B cell (primary cell): Measurements from ENCODE around the gene RPAP3. TPM values are rescaled to one million over a fixed set of nuclear protein-coding genes. Genes with fewer than 3 reads are reported as not detected.
A peak's percentile ranks its signal among the peaks of the same experiment; 100 is the strongest.

Experiments
- ATAC-seq: fragments of 200-7000 bp; cut with Tn5 transposase; one replicate; pipeline ENCODE4 v1.10.0; 2021; ENCODE audit warnings: low read depth, mild to moderate bottlenecking, moderate number of reproducible peaks, moderate library complexity
- CTCF ChIA-PET: fragments of 350-600 bp; sonication (Branson Sonifier 250); formaldehyde crosslinking; loops from one replicate; lab custom pipeline; 2021; ENCODE audit warnings: antibody characterized with exemption, inconsistent platforms; lab: Charles Lee
- POLR2A ChIA-PET: fragments of 350-600 bp; sonication (Branson Sonifier 250); formaldehyde crosslinking; loops from one replicate; lab custom pipeline; 2021; ENCODE audit warnings: antibody characterized with exemption; lab: Charles Lee
- DNase-seq: peaks from one replicate; pipeline ENCODE4 v3.0.0; 2013
- H2AFZ ChIP-seq: 2 replicates; pipeline ENCODE4 v1.6.1; 2012; ENCODE audit warnings: mild to moderate bottlenecking, low read depth, low read length; ENCODE audit not compliant: insufficient read depth, poor library complexity, severe bottlenecking
- H3K27ac ChIP-seq, 2 donors: 1 replicate in 1 of 2; 2 replicates in 1 of 2; pipeline ENCODE4 v1.5.1; 2012 to 2013; ENCODE audit warnings: low read length in 2 of 2, mild to moderate bottlenecking in 2 of 2, moderate library complexity in 1 of 2
- H3K27me3 ChIP-seq, 4 experiments: fragments of 200-600 bp in 1 of 4; sonication (generic) in 1 of 4; replicated peaks in 1 of 4; 1 replicate in 2 of 4; 2 replicates in 2 of 4; pipeline versions ENCODE4 v1.6.1 to v1.7.0; 2013 to 2016; ENCODE audit warnings: low read length in 3 of 4, mild to moderate bottlenecking in 2 of 4, mixed read lengths in 1 of 4, moderate library complexity in 1 of 4; ENCODE audit not compliant: insufficient read depth in 4 of 4, control insufficient read depth in 3 of 4; ENCODE audit errors: control extremely low read depth in 1 of 4
- H3K36me3 ChIP-seq, 2 experiments: replicated peaks in 1 of 2; 1 replicate in 1 of 2; 2 replicates in 1 of 2; pipeline versions ENCODE4 v1.6.1 to v1.7.1; 2013; ENCODE audit warnings: low read length in 1 of 2; ENCODE audit not compliant: insufficient read depth in 2 of 2, control insufficient read depth in 1 of 2; ENCODE audit errors: control extremely low read depth in 1 of 2, extremely low read depth in 1 of 2
- H3K4me1 ChIP-seq, 2 donors: fragments of 200-600 bp in 1 of 2; sonication (generic) in 1 of 2; 1 replicate in 1 of 2; 2 replicates in 1 of 2; pipeline versions ENCODE4 v1.5.1 to v1.6.1; 2013 to 2017; ENCODE audit warnings: low read length in 2 of 2; ENCODE audit not compliant: control insufficient read depth in 2 of 2, insufficient read depth in 2 of 2
- H3K4me2 ChIP-seq: replicated peaks from 2 replicates; pipeline ENCODE3; 2012; ENCODE audit warnings: mild to moderate bottlenecking, low read depth, low read length; ENCODE audit not compliant: poor library complexity, severe bottlenecking
- H3K4me3 ChIP-seq, 5 experiments: fragments of 200-600 bp in 1 of 5; sonication (generic) in 1 of 5; 1 replicate in 3 of 5; 2 replicates in 2 of 5; pipeline versions ENCODE4 v1.5.1 to v1.7.0; 2011 to 2016; ENCODE audit warnings: low read length in 4 of 5, mild to moderate bottlenecking in 4 of 5, low read depth in 2 of 5, control low read depth in 1 of 5, moderate library complexity in 1 of 5; ENCODE audit not compliant: insufficient read depth in 1 of 5; ENCODE audit errors: control extremely low read depth in 1 of 5, extremely low read depth in 1 of 5
- H3K79me2 ChIP-seq: fragments of 200-600 bp; sonication (generic); one replicate; pipeline ENCODE4 v1.6.0; 2016; ENCODE audit warnings: low read length; ENCODE audit not compliant: control insufficient read depth, insufficient read depth
- H3K9ac ChIP-seq: fragments of 200-600 bp; sonication (generic); 2 replicates; pipeline ENCODE4 v1.6.1; 2017; ENCODE audit warnings: mild to moderate bottlenecking, low read length, moderate library complexity
- H3K9me3 ChIP-seq, 3 donors: one replicate each; pipeline versions ENCODE4 v1.6.1 to v1.7.1; 2013; ENCODE audit warnings: low read length in 2 of 3; ENCODE audit not compliant: control insufficient read depth in 2 of 3, insufficient read depth in 1 of 3; ENCODE audit errors: control extremely low read depth in 1 of 3
- H4K20me1 ChIP-seq: 2 replicates; pipeline ENCODE4 v1.6.0; 2012; ENCODE audit warnings: mild to moderate bottlenecking, low read length; ENCODE audit not compliant: insufficient read depth, control insufficient read depth, poor library complexity, severe bottlenecking
- H3K27ac Mint-ChIP-seq: one replicate; pipeline ENCODE4 v1.8.0; 2021; ENCODE audit warnings: mixed read lengths
- H3K27me3 Mint-ChIP-seq: one replicate; pipeline ENCODE4 v1.8.0; 2021; ENCODE audit warnings: mixed read lengths
- H3K4me1 Mint-ChIP-seq: one replicate; pipeline ENCODE4 v1.8.0; 2021; ENCODE audit warnings: mixed read lengths
- H3K4me3 Mint-ChIP-seq: one replicate; pipeline ENCODE4 v1.8.0; 2021; ENCODE audit warnings: mixed read lengths
- H3K9me3 Mint-ChIP-seq: one replicate; pipeline ENCODE4 v1.8.0; 2022; ENCODE audit warnings: mixed read lengths; ENCODE audit not compliant: insufficient read depth
- EZH2 ChIP-seq: IDR thresholded peaks from 2 replicates; pipeline ENCODE4 v1.6.1; 2012; ENCODE audit warnings: borderline replicate concordance, low read depth, mild to moderate bottlenecking, moderate library complexity, low read length; ENCODE audit not compliant: insufficient read depth, poor library complexity, severe bottlenecking
- WGBS: methylation state at CpG from one replicate; pipeline ENCODE4 v1.1.5; 2013; ENCODE audit warnings: missing lambda C conversion rate; ENCODE audit not compliant: insufficient coverage; 5-methylcytosine and 5-hydroxymethylcytosine counted together
- intact Hi-C: fragments of 100-400 bp; cut with micrococcal nuclease; formaldehyde crosslinking; loops from one replicate; pipeline ENCODE4 v1.10.0; 2022
- polyA plus RNA-seq: library from polyadenylated mRNA; depleted of rRNA; stranded (reverse); fragments of >200 nt; gene quantifications from 2 replicates; pipeline ENCODE4 v1.2.3, GENCODE V29; 2012
- total RNA-seq, 2 donors: library from RNA; stranded (reverse); fragments of 120-200 nt in 1 of 2; gene quantifications; 1 replicate in 1 of 2; 2 replicates in 1 of 2; pipeline versions ENCODE4 v1.2.3 to v1.2.4, GENCODE V29; 2013 to 2022
- TF ChIP-seq, protein P1 (sequence below): fragments of 200-600 bp; IDR thresholded peaks from one replicate; pipeline ENCODE4 v1.8.0; 2022; ENCODE audit warnings: antibody characterized with exemption, mild to moderate bottlenecking

RPAP3 gene
- total and polyA plus RNA-seq, 2 donors (not counting 1 experiment from before 2014, with no cell fraction given): 9.1 to 47.2 TPM

DNA sequence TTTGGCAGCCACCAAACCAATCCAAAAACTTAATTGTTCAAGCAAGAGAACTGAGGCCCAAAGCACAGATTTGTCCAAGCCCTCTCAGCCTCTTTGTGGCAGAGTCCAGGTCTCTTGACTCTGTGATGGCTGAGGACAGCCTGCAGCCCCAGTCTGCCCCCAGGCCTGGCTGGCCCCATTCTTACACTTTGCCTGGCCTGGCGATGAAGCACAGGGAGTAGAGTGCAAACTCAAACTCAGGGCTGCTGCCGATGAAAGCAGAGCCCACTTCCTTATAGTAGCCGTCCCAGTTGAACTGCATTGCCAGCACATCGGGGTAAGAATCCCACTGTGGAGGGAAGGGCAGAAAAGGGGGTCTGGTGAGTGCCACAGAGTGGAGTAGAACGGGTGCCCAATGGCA, 5.6 kb upstream of the RPAP3 start:
- Histone ChIP-seq H3K4me2 (no peak overlapping the region), H3K27ac (no peak overlapping the region), H3K4me1 (peaks cover 43 to 50% of the 10 kb centered on the region in 2 donors), H3K9ac (no peak overlapping the region), H3K9me3 (no peaks in the 10 kb centered on the region), H3K27me3 (no peaks in the 10 kb centered on the region), H4K20me1 (no peaks in the 10 kb centered on the region), H3K4me3 (no peak overlapping the region), H3K36me3 (no peaks in the 10 kb centered on the region), H3K79me2 (peaks cover 56% of the 10 kb centered on the region), H2AFZ (no peak overlapping the region)
- no peak overlapping the region for H3K4me3 Mint-ChIP-seq
- no peaks in the 10 kb centered on the region for H3K27me3 Mint-ChIP-seq
- ATAC-seq (no peak), DNase-seq (no peak)
- H3K4me1 Mint-ChIP-seq: peaks cover 57% of the 10 kb centered on the region
- no peak for TF ChIP-seq EZH2
- TF ChIP-seq, protein P1, sequence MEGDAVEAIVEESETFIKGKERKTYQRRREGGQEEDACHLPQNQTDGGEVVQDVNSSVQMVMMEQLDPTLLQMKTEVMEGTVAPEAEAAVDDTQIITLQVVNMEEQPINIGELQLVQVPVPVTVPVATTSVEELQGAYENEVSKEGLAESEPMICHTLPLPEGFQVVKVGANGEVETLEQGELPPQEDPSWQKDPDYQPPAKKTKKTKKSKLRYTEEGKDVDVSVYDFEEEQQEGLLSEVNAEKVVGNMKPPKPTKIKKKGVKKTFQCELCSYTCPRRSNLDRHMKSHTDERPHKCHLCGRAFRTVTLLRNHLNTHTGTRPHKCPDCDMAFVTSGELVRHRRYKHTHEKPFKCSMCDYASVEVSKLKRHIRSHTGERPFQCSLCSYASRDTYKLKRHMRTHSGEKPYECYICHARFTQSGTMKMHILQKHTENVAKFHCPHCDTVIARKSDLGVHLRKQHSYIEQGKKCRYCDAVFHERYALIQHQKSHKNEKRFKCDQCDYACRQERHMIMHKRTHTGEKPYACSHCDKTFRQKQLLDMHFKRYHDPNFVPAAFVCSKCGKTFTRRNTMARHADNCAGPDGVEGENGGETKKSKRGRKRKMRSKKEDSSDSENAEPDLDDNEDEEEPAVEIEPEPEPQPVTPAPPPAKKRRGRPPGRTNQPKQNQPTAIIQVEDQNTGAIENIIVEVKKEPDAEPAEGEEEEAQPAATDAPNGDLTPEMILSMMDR: no peak
- H3K9me3 Mint-ChIP-seq: no peaks in the 10 kb centered on the region
- 98% methylated on average over 5 of the region's 5 CpGs for WGBS
- POLR2A ChIA-PET: no interaction called here
- CTCF ChIA-PET: interaction anchor here (1.0 to 23.9 kb wide), 8 partner anchors 12 to 127 kb away, joined by 3 to 584 read pairs (median 8); partner anchors contain the start of genes RAPGEF3 and SLC48A1
- intact Hi-C loops: no loop called here
- H3K27ac Mint-ChIP-seq: no peak overlapping the region

DNA sequence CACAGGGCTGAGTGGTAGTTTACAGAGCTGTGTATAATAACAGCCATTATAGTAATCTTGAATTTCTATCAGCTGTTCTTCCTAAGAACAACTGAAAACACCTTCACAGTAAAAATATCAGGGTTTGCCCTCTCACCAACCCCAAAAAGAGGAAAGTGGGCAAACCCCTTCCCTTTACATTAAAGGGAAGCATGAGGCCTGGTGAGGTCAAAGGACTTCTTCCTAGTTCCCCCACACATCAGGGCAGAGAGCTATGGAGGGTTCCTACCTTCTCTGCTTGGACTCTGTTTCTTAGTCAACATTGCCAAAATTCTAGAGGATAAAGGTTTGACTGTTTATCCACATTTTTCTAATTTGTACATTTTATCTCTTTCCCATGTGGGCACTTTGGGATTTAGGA, 4.4 kb upstream of the RPAP3 start:
- peak overlapping the region; percentile 45 for H3K4me3 Mint-ChIP-seq
- H3K27ac ChIP-seq: peak overlapping the region; percentile 38 to 59
- H2AFZ ChIP-seq: no peak overlapping the region
- H3K27ac Mint-ChIP-seq: peak overlapping the region; percentile 69
- peak overlapping the region; percentile 61 for H3K4me2 ChIP-seq
- ChIA-PET POLR2A (interaction anchor here (0.7 kb wide), 1 partner anchor 30 kb away, joined by 3 read pairs; no protein-coding TSS in a partner anchor), CTCF (interaction anchor here (1.0 to 23.9 kb wide), 12 partner anchors 13 to 128 kb away, joined by 3 to 584 read pairs (median 4); partner anchors contain the start of genes RAPGEF3 and SLC48A1)
- DNase-seq (no peak), ATAC-seq (no peak)
- TF ChIP-seq, protein P1: no peak
- TF ChIP-seq EZH2: no peak
- peaks cover 43 to 45% of the 10 kb centered on the region in 2 donors for H3K4me1 ChIP-seq
- H3K4me3 ChIP-seq: peak overlapping the region in 1 of 5 experiments; percentile 1
- peaks cover 54% of the 10 kb centered on the region for H3K4me1 Mint-ChIP-seq
- H4K20me1 ChIP-seq: no peaks in the 10 kb centered on the region
- intact Hi-C loops: no loop called here
- H3K36me3 ChIP-seq: no peaks in the 10 kb centered on the region
- H3K27me3 Mint-ChIP-seq: no peaks in the 10 kb centered on the region
- no peaks in the 10 kb centered on the region for H3K9me3 Mint-ChIP-seq
- no peaks in the 10 kb centered on the region for H3K9me3 ChIP-seq
- H3K27me3 ChIP-seq: no peaks in the 10 kb centered on the region
- no peak overlapping the region for H3K9ac ChIP-seq
- H3K79me2 ChIP-seq: peaks cover 62% of the 10 kb centered on the region
